A549 (cell line): ENCODE measurements around the gene BANP. TPM values are rescaled to one million over a fixed set of nuclear protein-coding genes. Genes with fewer than 3 reads are reported as not detected.
"Not testable (repeated sequence)": the region's sequence is repeated elsewhere in the genome, so short reads cannot be mapped to it uniquely, and the experiment has no call there.

Source experiments
- ATAC-seq, 2 experiments: fragments of 200-7000 bp in 1 of 2; fragments of >200 bp in 1 of 2; cut with Nextera tagmentation in 1 of 2; cut with Tn5 transposase in 1 of 2; 3 replicates each; pipeline versions ENCODE4 v1.8.0 to v1.9.1; 2018 to 2020; ENCODE audit warnings: mild to moderate bottlenecking in 1 of 2, moderate library complexity in 1 of 2
- CTCF ChIA-PET: fragments of 300-600 bp; sonication (Branson Sonifier 250); formaldehyde crosslinking; extraction: SDS; loops from one replicate; lab custom pipeline; 2021; ENCODE audit warnings: antibody characterized with exemption, inconsistent platforms; lab: Yijun Ruan, JAX
- POLR2A ChIA-PET: fragments of 350-600 bp; formaldehyde crosslinking; extraction: SDS; loops from one replicate; lab custom pipeline; 2021; ENCODE audit warnings: antibody characterized with exemption, inconsistent platforms; lab: Yijun Ruan, JAX
- DNase-seq, 2 experiments: peaks; one replicate each; pipeline versions ENCODE4 v3.0.0 to v3.0.0-alpha.2; 2011 to 2016; ENCODE audit warnings: low read depth in 1 of 2, low spot score in 1 of 2
- FAIRE-seq: peaks from 2 replicates; lab custom pipeline; 2011; peaks lifted over from hg19 to GRCh38; lab: Jason Lieb, UNC
- H3K27ac ChIP-seq, 2 experiments: fragments of >200 bp; sonication (Bioruptor Twin); formaldehyde crosslinking; 3 replicates each; pipeline ENCODE4 v1.5.1; 2016 to 2017
- H3K4me1 ChIP-seq: fragments of >200 bp; sonication (Bioruptor Twin); formaldehyde crosslinking; 3 replicates; pipeline ENCODE4 v1.6.1; 2016
- H3K4me2 ChIP-seq: fragments of >200 bp; sonication (Bioruptor Twin); formaldehyde crosslinking; 3 replicates; pipeline ENCODE4 v1.6.1; 2016
- H3K4me3 ChIP-seq: fragments of >200 bp; sonication (Bioruptor Twin); formaldehyde crosslinking; 3 replicates; pipeline ENCODE4 v1.5.1; 2016
- H3K9me3 ChIP-seq: fragments of >200 bp; sonication (Bioruptor Twin); formaldehyde crosslinking; 3 replicates; pipeline ENCODE4 v1.6.1; 2016
- BHLHE40 ChIP-seq: IDR thresholded peaks from 2 replicates; pipeline ENCODE4 v1.6.1; 2012; ENCODE audit warnings: low read depth, low read length, inconsistent platforms
- CHD2 ChIP-seq: fragments of 150-350 bp; IDR thresholded peaks from 2 replicates; pipeline ENCODE4 v1.6.1; 2014; ENCODE audit warnings: low read length; ENCODE audit not compliant: partially characterized antibody
- FOXS1 ChIP-seq: fragments of 250-450 bp; sonication (Bioruptor Pico); IDR thresholded peaks from 2 replicates; pipeline ENCODE4 v1.5.0; 2020; ENCODE audit warnings: mild to moderate bottlenecking, moderate library complexity
- GATA3 ChIP-seq: IDR thresholded peaks from 2 replicates; pipeline ENCODE4 v1.6.1; 2012; ENCODE audit warnings: borderline replicate concordance
- MAFK ChIP-seq: fragments of 450-650 bp; IDR thresholded peaks from 2 replicates; pipeline ENCODE4 v1.6.1; 2014; ENCODE audit not compliant: partially characterized antibody
- MYC ChIP-seq: IDR thresholded peaks from 2 replicates; pipeline ENCODE4 v1.6.1; 2012; ENCODE audit warnings: mild to moderate bottlenecking, inconsistent platforms, low read length, improper control_type of control experiment, borderline replicate concordance
- RAD21 ChIP-seq, 2 experiments: fragments of >200 bp in 1 of 2; sonication (Bioruptor Twin) in 1 of 2; formaldehyde crosslinking in 1 of 2; IDR thresholded peaks in 1 of 2; conservative IDR thresholded peaks in 1 of 2; 2 replicates in 1 of 2; 3 replicates in 1 of 2; pipeline ENCODE4 v1.6.1; 2012 to 2018; ENCODE audit warnings: inconsistent platforms in 1 of 2
- RARB ChIP-seq: fragments of 250-450 bp; sonication (Bioruptor Pico); IDR thresholded peaks from 2 replicates; pipeline ENCODE4 v1.8.0; 2021; ENCODE audit warnings: mild to moderate bottlenecking, moderate library complexity
- TFCP2L1 ChIP-seq: fragments of 250-450 bp; sonication (Bioruptor Pico); IDR thresholded peaks from 2 replicates; pipeline ENCODE4 v1.5.0; 2021; ENCODE audit warnings: mild to moderate bottlenecking
- TP53 ChIP-seq: fragments of 250-450 bp; sonication (Bioruptor Pico); IDR thresholded peaks from 2 replicates; pipeline ENCODE4 v1.5.0; 2021; ENCODE audit warnings: mild to moderate bottlenecking, moderate library complexity
- ZC3H11A ChIP-seq: fragments of 450-650 bp; IDR thresholded peaks from 2 replicates; pipeline ENCODE4 v1.6.1; 2014; ENCODE audit warnings: antibody characterized with exemption, mild to moderate bottlenecking
- ZSCAN20 ChIP-seq: fragments of 250-450 bp; sonication (Bioruptor Pico); IDR thresholded peaks from 2 replicates; pipeline ENCODE4 v1.8.0; 2022; ENCODE audit warnings: mild to moderate bottlenecking, moderate library complexity
- WGBS: methylation state at CpG from one replicate; pipeline ENCODE4 v1.1.6; 2017; ENCODE audit errors: missing lambda C conversion rate; 5-methylcytosine and 5-hydroxymethylcytosine counted together
- polyA plus RNA-seq, 4 experiments: library from polyadenylated mRNA; depleted of rRNA in 3 of 4; stranded (reverse); fragments of >200 nt; fragmentation: RNase III in 1 of 4; extraction: RNeasy Plus Mini Kit Qiagen cat#74134 plus additional on column Dnase treatment in 1 of 4; gene quantifications; 2 replicates in 3 of 4; 3 replicates in 1 of 4; pipeline ENCODE4 v1.2.3, GENCODE V29; 2011 to 2017
- TF ChIP-seq, protein P1 (sequence below): fragments of 250-450 bp; sonication (Bioruptor Pico); IDR thresholded peaks from 2 replicates; pipeline ENCODE4 v1.5.0; 2021; ENCODE audit warnings: mild to moderate bottlenecking, moderate library complexity, borderline replicate concordance
- TF ChIP-seq, protein P2 (sequence below): fragments of 150-350 bp; IDR thresholded peaks from 2 replicates; pipeline ENCODE4 v1.6.1; 2014; ENCODE audit warnings: low read depth, mild to moderate bottlenecking, low read length
- TF ChIP-seq, protein P3 (sequence below): IDR thresholded peaks from 2 replicates; pipeline ENCODE4 v1.6.1; 2012; ENCODE audit warnings: low read depth, borderline replicate concordance
- TF ChIP-seq, protein P4 (sequence below): fragments of 450-650 bp; IDR thresholded peaks from 2 replicates; pipeline ENCODE4 v1.6.1; 2014; ENCODE audit warnings: antibody characterized with exemption
- TF ChIP-seq, protein P5 (sequence below): fragments of 250-450 bp; sonication (Bioruptor Pico); IDR thresholded peaks from 2 replicates; pipeline ENCODE4 v1.5.0; 2020; ENCODE audit warnings: low read depth, mild to moderate bottlenecking, moderate library complexity

The BANP gene
- polyA plus RNA-seq, 2 of the 4 experiments (the other 2 are of a cell fraction) = 17.1 to 17.2 TPM

DNA sequence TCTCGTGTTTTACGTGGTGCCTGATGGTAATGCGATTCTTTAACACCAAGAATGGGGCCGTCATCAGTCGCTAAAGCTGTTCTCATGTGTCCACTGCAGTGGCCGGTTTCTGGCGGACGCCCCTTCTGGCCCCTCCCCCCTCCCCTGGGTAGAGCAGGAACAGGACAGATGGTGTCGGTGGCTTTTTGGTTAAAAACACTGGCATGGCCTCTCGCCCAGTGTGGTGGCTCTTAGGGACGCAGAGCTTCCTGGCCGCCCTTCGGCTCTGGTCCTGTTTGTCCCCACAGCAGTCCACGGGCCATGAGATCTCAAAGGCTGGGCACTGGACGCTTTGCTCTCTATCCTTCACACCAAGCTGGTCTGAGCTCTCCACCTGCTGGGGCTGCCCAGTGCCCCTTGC is 151.8 kb downstream of the BANP start:
- CTCF ChIA-PET = no interaction called here
- 91% methylated on average over 15 of the region's 15 CpGs for WGBS
- ATAC-seq = no peak
- Histone ChIP-seq H3K9me3 (peaks cover 6% of the 10 kb centered on the region; the same call in 1 of the 3 replicates), H3K4me3 (no peak overlapping the region), H3K4me1 (no peaks in the 10 kb centered on the region), H3K27ac (no peak overlapping the region), H3K4me2 (no peak overlapping the region)
- DNase-seq = no peak
- POLR2A ChIA-PET = no interaction called here
- no peak for FAIRE-seq
- no peak for TF ChIP-seq ZC3H11A
- TF ChIP-seq BHLHE40 = no peak
- TF ChIP-seq, protein P1, sequence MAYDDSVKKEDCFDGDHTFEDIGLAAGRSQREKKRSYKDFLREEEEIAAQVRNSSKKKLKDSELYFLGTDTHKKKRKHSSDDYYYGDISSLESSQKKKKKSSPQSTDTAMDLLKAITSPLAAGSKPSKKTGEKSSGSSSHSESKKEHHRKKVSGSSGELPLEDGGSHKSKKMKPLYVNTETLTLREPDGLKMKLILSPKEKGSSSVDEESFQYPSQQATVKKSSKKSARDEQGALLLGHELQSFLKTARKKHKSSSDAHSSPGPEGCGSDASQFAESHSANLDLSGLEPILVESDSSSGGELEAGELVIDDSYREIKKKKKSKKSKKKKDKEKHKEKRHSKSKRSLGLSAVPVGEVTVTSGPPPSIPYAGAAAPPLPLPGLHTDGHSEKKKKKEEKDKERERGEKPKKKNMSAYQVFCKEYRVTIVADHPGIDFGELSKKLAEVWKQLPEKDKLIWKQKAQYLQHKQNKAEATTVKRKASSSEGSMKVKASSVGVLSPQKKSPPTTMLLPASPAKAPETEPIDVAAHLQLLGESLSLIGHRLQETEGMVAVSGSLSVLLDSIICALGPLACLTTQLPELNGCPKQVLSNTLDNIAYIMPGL (CRISPR knock-in tag) = no peak
- no peak for TF ChIP-seq ZSCAN20 (CRISPR knock-in tag)
- TF ChIP-seq CHD2 = no peak
- no peak for TF ChIP-seq FOXS1 (CRISPR knock-in tag)
- no peak for TF ChIP-seq TP53 (CRISPR knock-in tag)
- TF ChIP-seq, protein P2, sequence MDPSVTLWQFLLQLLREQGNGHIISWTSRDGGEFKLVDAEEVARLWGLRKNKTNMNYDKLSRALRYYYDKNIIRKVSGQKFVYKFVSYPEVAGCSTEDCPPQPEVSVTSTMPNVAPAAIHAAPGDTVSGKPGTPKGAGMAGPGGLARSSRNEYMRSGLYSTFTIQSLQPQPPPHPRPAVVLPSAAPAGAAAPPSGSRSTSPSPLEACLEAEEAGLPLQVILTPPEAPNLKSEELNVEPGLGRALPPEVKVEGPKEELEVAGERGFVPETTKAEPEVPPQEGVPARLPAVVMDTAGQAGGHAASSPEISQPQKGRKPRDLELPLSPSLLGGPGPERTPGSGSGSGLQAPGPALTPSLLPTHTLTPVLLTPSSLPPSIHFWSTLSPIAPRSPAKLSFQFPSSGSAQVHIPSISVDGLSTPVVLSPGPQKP = no peak
- TF ChIP-seq TFCP2L1 = no peak
- TF ChIP-seq, protein P3, sequence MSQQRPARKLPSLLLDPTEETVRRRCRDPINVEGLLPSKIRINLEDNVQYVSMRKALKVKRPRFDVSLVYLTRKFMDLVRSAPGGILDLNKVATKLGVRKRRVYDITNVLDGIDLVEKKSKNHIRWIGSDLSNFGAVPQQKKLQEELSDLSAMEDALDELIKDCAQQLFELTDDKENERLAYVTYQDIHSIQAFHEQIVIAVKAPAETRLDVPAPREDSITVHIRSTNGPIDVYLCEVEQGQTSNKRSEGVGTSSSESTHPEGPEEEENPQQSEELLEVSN = no peak
- TF ChIP-seq, protein P4, sequence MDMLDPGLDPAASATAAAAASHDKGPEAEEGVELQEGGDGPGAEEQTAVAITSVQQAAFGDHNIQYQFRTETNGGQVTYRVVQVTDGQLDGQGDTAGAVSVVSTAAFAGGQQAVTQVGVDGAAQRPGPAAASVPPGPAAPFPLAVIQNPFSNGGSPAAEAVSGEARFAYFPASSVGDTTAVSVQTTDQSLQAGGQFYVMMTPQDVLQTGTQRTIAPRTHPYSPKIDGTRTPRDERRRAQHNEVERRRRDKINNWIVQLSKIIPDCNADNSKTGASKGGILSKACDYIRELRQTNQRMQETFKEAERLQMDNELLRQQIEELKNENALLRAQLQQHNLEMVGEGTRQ = no peak
- TF ChIP-seq MAFK = no peak
- TF ChIP-seq, protein P5, sequence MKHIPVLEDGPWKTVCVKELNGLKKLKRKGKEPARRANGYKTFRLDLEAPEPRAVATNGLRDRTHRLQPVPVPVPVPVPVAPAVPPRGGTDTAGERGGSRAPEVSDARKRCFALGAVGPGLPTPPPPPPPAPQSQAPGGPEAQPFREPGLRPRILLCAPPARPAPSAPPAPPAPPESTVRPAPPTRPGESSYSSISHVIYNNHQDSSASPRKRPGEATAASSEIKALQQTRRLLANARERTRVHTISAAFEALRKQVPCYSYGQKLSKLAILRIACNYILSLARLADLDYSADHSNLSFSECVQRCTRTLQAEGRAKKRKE = no peak
- no peak for TF ChIP-seq GATA3

DNA sequence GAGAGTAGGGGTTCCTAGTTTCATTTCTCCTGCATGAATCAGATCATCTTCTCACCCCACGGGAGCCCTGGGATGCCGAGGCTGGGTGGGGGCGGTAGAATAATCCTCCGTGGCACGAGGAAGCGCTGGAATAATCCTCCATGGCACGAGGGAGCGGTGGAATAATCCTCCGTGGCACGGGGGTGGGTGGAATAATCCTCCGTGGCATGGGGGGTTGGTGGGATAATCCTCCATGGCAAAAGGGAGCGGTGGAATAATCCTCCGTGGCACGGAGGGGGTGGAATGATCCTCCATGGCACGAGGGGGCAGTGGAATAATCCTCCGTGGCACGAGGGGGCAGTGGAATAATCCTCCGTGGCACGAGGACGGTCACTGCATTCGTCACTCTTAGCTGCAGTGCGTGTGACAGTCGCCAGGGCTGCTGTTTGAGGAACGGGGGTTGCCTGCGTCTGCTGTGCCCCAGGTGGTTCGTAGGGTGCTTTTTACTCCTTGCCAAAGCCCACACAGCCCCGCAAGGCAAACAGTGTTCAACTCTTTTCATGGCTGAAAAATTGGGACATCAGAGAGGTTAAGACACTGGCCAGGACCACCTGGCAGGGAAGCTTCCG is 152.5 kb downstream of the BANP start:
- ATAC-seq (no peak), FAIRE-seq (peak; percentile 59), DNase-seq (no peak)
- ChIA-PET POLR2A (no interaction called here), CTCF (interaction anchor here (0.7 kb wide), 1 partner anchor 335 kb away, joined by 3 read pairs; no protein-coding TSS in a partner anchor)
- no peak overlapping the region for H3K27ac ChIP-seq
- H3K4me2 ChIP-seq = no peak overlapping the region
- TF ChIP-seq TP53 (CRISPR knock-in tag) = no peak
- TF ChIP-seq MYC = no peak
- TF ChIP-seq RAD21 (conservative IDR thresholded peaks at IDR 0.05 in 1 of 2, IDR thresholded peaks at IDR 0.05 in 1 of 2) = no peak
- TF ChIP-seq MAFK = no peak
- TF ChIP-seq RARB (CRISPR knock-in tag) = no peak
- H3K9me3 ChIP-seq = 0 out of 3 replicates have a peak, but pooled peaks cover under 1% of the 10 kb centered on the region
- no peaks in the 10 kb centered on the region for H3K4me1 ChIP-seq
- 73% methylated on average over 20 of the region's 28 CpGs for WGBS
- no peak overlapping the region for H3K4me3 ChIP-seq

DNA sequence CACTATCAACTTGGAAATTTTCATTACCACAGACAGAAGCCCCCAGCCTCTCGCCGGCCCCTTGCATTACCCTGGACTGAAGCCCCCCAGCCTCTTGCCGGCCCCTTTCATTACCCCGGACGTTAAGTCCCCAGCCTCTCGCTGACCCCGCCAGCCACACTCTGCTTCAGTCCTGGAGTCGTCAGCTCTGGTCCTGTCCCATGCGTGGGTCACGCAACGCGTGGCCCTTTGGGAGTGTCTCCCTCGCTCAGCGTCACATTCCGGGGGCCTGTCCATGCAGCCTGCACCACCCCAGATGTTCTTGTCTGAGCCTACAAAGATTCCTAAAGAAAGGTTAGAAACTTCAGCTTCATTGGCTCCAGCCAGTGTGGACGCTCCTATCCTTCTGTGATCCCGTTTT is 153.1 kb downstream of the BANP start:
- H3K4me1 ChIP-seq, H3K9me3 ChIP-seq, ATAC-seq, POLR2A ChIA-PET, DNase-seq, FAIRE-seq, H3K4me2 ChIP-seq, H3K27ac ChIP-seq, H3K4me3 ChIP-seq, CTCF ChIA-PET: not testable (repeated sequence)
- 88% methylated on average over 17 of the region's 17 CpGs for WGBS

DNA sequence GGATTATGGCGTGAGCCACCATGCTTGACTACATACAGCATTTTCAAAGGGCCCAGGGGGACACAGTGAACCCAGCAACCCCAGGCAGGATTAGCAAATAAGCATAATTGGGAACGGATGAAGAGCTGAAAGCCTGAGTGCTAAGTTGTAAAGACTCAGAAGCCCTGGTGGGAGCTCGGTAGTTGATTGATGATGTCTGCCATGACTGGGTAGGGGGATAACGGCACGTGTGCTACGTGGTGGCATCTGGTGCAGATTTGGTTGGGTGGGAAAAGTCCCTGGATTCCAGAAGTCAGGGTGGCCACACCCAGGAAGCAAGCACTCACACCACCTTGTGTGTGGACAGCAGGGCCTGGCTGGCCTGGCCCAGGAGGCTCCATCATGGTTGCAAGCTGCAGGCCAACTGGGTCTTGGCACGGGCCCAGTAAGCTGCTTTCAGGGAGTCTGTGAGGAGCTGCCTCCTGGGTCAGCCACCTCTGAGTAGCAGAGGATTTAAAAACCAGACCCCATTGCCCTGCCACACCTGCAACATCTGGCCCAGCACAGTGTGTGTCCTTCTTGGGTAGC is 154.4 kb downstream of the BANP start:
- H3K4me2 ChIP-seq, H3K9me3 ChIP-seq, H3K4me3 ChIP-seq, FAIRE-seq, H3K4me1 ChIP-seq, ATAC-seq, DNase-seq, H3K27ac ChIP-seq: not testable (repeated sequence)
- CTCF ChIA-PET = interaction anchor here (0.7 kb wide), 1 partner anchor 282 kb away, joined by 3 read pairs; no protein-coding TSS in a partner anchor
- WGBS = 71% methylated on average over 6 of the region's 7 CpGs
- POLR2A ChIA-PET = interaction anchor here (0.7 kb wide), 1 partner anchor 321 kb away, joined by 6 read pairs; no protein-coding TSS in a partner anchor

DNA sequence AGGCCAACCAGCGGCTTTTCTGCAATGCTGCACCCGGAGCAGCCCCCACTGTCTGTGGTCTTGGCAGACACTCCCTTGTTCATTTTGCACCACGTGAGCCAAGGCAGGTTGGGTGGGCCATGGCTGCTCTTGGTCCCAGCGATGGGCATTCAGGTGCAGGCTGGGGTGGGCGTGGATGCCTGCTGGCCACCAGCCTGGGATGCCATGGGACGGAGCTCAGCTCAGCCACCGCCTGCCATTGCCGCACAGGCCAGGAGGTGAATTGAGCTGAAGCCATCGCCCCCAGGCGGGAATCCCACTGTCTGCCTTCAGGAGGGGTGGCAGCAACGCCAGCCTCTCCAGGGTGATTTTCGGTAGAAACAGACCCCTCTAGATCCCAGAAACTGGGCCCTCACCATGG is 155.3 kb downstream of the BANP start:
- H3K9me3 ChIP-seq, POLR2A ChIA-PET: not testable (repeated sequence)
- 92% methylated on average over 10 of the region's 12 CpGs for WGBS

More for the DNA sequence above, 155.3 kb downstream of the BANP start:
- H3K27ac ChIP-seq, FAIRE-seq, H3K4me2 ChIP-seq, H3K4me1 ChIP-seq, ATAC-seq, DNase-seq, CTCF ChIA-PET, H3K4me3 ChIP-seq: not testable (repeated sequence)
